ENCODE results near the gene GABBR2. TPM values are rescaled to one million over a fixed set of nuclear protein-coding genes. Genes with fewer than 3 reads are reported as not detected.
A peak's percentile ranks its signal among the peaks of the same experiment; 100 is the strongest.

GABBR2 gene
- total RNA-seq, 1 donor from 2014 or later, result 0.84 TPM

DNA sequence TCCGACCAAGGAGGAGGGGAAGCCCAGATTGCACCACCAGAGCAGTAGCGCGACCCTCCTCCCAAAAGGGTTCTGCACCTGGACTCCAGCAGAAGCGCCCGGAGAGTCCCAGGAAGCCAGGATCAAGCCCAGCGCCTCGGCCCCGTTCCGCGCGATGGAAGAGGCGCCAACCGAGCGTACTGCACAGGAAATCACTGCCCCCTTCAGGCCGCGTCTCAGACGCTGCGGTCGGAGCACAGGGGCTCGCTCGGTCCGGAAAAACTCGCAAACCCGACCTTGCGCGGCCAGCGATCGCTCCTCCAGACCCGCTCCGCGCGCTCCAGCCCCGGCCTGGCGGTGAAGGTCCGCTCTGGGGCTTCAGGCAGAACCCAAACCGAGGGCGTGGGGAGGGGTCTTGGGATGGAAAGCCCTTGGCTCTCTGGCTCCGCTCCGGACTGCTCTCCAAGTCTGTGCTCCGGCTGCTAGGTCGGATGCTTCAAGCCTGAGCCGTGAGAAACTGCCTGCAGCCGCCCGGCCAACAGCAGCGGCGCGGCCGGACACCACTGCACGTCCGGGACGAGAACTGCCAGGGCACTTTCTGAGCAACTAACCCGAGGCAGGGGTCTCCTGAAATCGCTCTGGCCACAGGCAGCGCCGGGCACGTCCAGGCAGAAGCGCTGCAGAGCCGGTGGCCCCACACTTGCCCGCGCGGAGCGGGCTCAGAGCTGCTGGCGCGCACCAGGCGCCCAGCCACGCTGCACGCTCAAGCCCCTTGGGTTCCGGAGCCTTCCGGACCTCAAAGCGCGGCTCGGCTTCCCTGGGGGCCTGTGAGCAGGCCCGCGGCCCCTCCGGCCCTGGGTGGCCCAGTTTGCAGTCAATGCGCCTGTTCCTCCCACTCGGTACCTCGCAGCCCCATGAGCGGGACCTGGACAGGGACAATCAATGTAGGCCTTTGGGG lies 1.3 kb downstream of the GABBR2 start:
- TF ChIP-seq, protein P1, sequence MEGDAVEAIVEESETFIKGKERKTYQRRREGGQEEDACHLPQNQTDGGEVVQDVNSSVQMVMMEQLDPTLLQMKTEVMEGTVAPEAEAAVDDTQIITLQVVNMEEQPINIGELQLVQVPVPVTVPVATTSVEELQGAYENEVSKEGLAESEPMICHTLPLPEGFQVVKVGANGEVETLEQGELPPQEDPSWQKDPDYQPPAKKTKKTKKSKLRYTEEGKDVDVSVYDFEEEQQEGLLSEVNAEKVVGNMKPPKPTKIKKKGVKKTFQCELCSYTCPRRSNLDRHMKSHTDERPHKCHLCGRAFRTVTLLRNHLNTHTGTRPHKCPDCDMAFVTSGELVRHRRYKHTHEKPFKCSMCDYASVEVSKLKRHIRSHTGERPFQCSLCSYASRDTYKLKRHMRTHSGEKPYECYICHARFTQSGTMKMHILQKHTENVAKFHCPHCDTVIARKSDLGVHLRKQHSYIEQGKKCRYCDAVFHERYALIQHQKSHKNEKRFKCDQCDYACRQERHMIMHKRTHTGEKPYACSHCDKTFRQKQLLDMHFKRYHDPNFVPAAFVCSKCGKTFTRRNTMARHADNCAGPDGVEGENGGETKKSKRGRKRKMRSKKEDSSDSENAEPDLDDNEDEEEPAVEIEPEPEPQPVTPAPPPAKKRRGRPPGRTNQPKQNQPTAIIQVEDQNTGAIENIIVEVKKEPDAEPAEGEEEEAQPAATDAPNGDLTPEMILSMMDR (IDR thresholded peaks at IDR 0.05), result peak; percentile 30
- intact Hi-C loops (cut with DNase I), result no loop called here
- H3K27me3 ChIP-seq, result peaks cover 76% of the 10 kb centered on the region
- H3K4me1 ChIP-seq, result peaks cover 5% of the 10 kb centered on the region
- DNase-seq, result peak; percentile 70
- no peaks in the 10 kb centered on the region for H3K9me3 ChIP-seq
- peak; percentile 79 for ATAC-seq
- H3K4me3 ChIP-seq, result no peak overlapping the region
- H3K36me3 ChIP-seq, result no peaks in the 10 kb centered on the region
- H3K27ac ChIP-seq, result no peak overlapping the region

DNA sequence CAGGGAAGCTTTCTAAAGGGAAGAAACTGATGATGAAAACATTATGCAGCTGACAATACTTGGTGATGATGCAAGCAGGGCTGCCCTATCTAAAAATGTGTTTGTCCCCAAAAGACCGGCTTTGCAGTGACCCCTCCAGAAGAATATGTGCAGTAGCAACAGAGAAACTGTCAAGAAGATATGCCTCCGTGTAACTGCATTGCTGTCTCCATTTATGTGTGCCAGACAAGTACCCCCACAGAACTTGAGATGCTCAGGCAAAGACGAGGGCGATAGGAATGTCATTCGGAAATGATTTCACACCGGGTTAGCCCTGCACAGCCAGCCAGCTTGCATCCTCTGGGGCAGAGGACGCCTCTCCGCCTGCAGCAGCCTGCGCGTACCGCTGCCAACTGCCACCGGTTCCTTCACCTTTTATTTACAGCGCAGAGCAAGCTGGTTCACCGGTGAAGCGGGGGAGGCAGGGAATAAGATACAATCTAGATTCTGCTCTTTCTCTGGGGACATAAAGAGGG lies 2.0 kb downstream of the GABBR2 start:
- ATAC-seq (no peak), DNase-seq (no peak)
- peaks cover 5% of the 10 kb centered on the region for H3K4me1 ChIP-seq
- no peak overlapping the region for H3K27ac ChIP-seq
- H3K27me3 ChIP-seq, result peaks cover 79% of the 10 kb centered on the region
- no peaks in the 10 kb centered on the region for H3K9me3 ChIP-seq
- TF ChIP-seq, protein P1 (IDR thresholded peaks at IDR 0.05), result no peak
- no peak overlapping the region for H3K4me3 ChIP-seq
- no peaks in the 10 kb centered on the region for H3K36me3 ChIP-seq
- intact Hi-C loops (cut with DNase I), result no loop called here

GRCh38 chr9:98702835-98703380 lies 5.8 kb downstream of the GABBR2 start:
- TF ChIP-seq, protein P1 (IDR thresholded peaks at IDR 0.05), result no peak
- no peak overlapping the region for H3K27ac ChIP-seq
- no peaks in the 10 kb centered on the region for H3K36me3 ChIP-seq
- H3K27me3 ChIP-seq, result peaks cover 49% of the 10 kb centered on the region
- DNase-seq (no peak), ATAC-seq (no peak)
- H3K9me3 ChIP-seq, result no peaks in the 10 kb centered on the region
- intact Hi-C loops (cut with DNase I), result no loop called here
- H3K4me1 ChIP-seq, result peaks cover 5% of the 10 kb centered on the region
- no peak overlapping the region for H3K4me3 ChIP-seq

DNA sequence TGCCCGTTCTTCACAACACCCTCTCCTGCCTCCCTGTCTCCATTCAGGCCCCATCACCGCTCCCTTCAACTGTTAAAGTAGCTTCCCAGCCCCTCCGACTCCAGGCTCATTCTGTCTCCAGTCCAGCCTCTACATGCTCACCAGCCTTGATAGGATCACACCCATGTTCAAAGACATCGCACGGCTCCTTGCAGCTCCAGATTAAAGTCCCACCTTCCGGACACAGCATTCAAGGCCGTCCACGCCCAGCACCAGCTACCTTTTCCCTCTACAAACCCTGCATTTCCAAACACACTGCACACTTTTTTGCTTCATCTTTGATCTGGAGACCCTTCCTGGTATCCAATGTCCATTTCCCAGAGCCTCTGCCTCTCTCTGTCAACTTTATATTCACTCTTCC lies 6.4 kb downstream of the GABBR2 start:
- intact Hi-C loops (cut with DNase I), result no loop called here
- Histone ChIP-seq H3K9me3 (no peaks in the 10 kb centered on the region), H3K4me3 (no peak overlapping the region), H3K4me1 (peaks cover 2% of the 10 kb centered on the region), H3K36me3 (no peaks in the 10 kb centered on the region), H3K27me3 (peaks cover 43% of the 10 kb centered on the region), H3K27ac (no peak overlapping the region)
- TF ChIP-seq, protein P1 (IDR thresholded peaks at IDR 0.05), result no peak
- no peak for DNase-seq
- ATAC-seq, result no peak

GRCh38 chr9:98701576-98701975 lies 7.2 kb downstream of the GABBR2 start:
- Histone ChIP-seq H3K9me3 (no peaks in the 10 kb centered on the region), H3K4me3 (no peak overlapping the region), H3K27ac (no peak overlapping the region), H3K36me3 (no peaks in the 10 kb centered on the region), H3K27me3 (peaks cover 36% of the 10 kb centered on the region), H3K4me1 (no peaks in the 10 kb centered on the region)
- intact Hi-C loops (cut with DNase I), result no loop called here
- DNase-seq, result no peak
- TF ChIP-seq, protein P1 (IDR thresholded peaks at IDR 0.05), result no peak
- ATAC-seq, result no peak
